ENCODE data around the gene EPS8L3. TPM values are rescaled to one million over a fixed set of nuclear protein-coding genes. Genes with fewer than 3 reads are reported as not detected.

The EPS8L3 gene
- total and polyA plus RNA-seq, 10 of the 15 experiments (the other 5 are each of a cell fraction or from before 2014, with no cell fraction given): not detected

- Histone ChIP-seq H3K9me3 (replicated peaks; ENCODE audit: control insufficient read depth, insufficient read depth, low read length) (peaks cover 1% of the 10 kb centered on the region; the same call in 2 of the 3 replicates), H2AFZ (ENCODE audit: control insufficient read depth, low read depth, low read length) (no peak overlapping the region), H3K27me3 (replicated peaks in 1 of 2; ENCODE audit: control insufficient read depth in 2 of 2, insufficient read depth in 2 of 2, low read length in 1 of 2) (no peaks in the 10 kb centered on the region), H3K27ac (ENCODE audit: control insufficient read depth, insufficient read depth) (no peak overlapping the region), H3K4me1 (ENCODE audit: control insufficient read depth, insufficient read depth, low read length) (no peaks in the 10 kb centered on the region), H3K4me3 (no peak overlapping the region), H3K36me3 (ENCODE audit: control insufficient read depth in 2 of 2, insufficient read depth in 2 of 2, low read length in 1 of 2) (no peaks in the 10 kb centered on the region), H3K9ac (ENCODE audit: control insufficient read depth, insufficient read depth, low read length) (no peak overlapping the region), H4K20me1 (ENCODE audit: control insufficient read depth, insufficient read depth) (no peaks in the 10 kb centered on the region), H3K79me2 (ENCODE audit: control insufficient read depth, insufficient read depth, low read length) (no peaks in the 10 kb centered on the region), H3K4me2 (ENCODE audit: control insufficient read depth, insufficient read depth) (no peak overlapping the region)
- no peak for DNase-seq (ENCODE audit: low read depth, low spot score)
- ChIA-PET RAD21 (ENCODE audit: unreplicated experiment) (no interaction called here), SMC1A (ENCODE audit: uncharacterized antibody, unreplicated experiment) (no interaction called here), POLR2A (no interaction called here), CTCF (interaction anchor here (1.9 kb wide), 1 partner anchor 65 kb away, joined by 4 read pairs; no protein-coding TSS in a partner anchor)
- in situ Hi-C loops (cut with MboI): no loop called here
- BruUV-seq (replicated peaks): no TSS peak
- intact Hi-C loops (cut with micrococcal nuclease; ENCODE audit: unreplicated experiment): no loop called here
- 60% methylated on average over 4 of the region's 4 CpGs for WGBS (ENCODE audit: insufficient coverage, insufficient replicate concordance, low lambda C conversion rate, missing lambda C conversion rate)
- ATAC-seq: no peak
- no peak for FAIRE-seq
- TF ChIP-seq RB1 (IDR thresholded peaks at IDR 0.05; ENCODE audit: borderline replicate concordance) (no peak), SKIL (IDR thresholded peaks at IDR 0.05; ENCODE audit: low read depth, poor library complexity, severe bottlenecking) (no peak), POLR2AphosphoS2 (IDR thresholded peaks at IDR 0.05; ENCODE audit: low read depth, low read length) (no peak), ZNF384 (IDR thresholded peaks at IDR 0.05; ENCODE audit: borderline replicate concordance, low read depth, low read length) (no peak), ZNF687 (IDR thresholded peaks at IDR 0.05) (no peak), E2F4 (IDR thresholded peaks at IDR 0.05; ENCODE audit: low read depth, low read length) (no peak), BCL11A (IDR thresholded peaks at IDR 0.05; ENCODE audit: low read depth, low read length) (no peak), CHD4 (IDR thresholded peaks at IDR 0.05) (no peak), IKZF2 (IDR thresholded peaks at IDR 0.05) (no peak), SIN3A (IDR thresholded peaks at IDR 0.05; ENCODE audit: low read depth, low read length) (no peak), POU2F2 (IDR thresholded peaks at IDR 0.05; ENCODE audit: borderline replicate concordance, low read depth, low read length) (no peak), PKNOX1 (IDR thresholded peaks at IDR 0.05) (no peak), CHD2 (IDR thresholded peaks at IDR 0.05; ENCODE audit: borderline replicate concordance, low read depth, low read length) (no peak), ESRRA (IDR thresholded peaks at IDR 0.05; ENCODE audit: low read length) (no peak), STAT1 (conservative IDR thresholded peaks at IDR 0.05) (no peak)
Measured at GRCh38 chr1:109705411-109705810, 58.3 kb downstream of the EPS8L3 start.

Data from GM12878 (cell line).